Fibroblast of skin of scalp (primary cell): ENCODE results near the gene UBQLN3. TPM values are rescaled to one million over a fixed set of nuclear protein-coding genes. Genes with fewer than 3 reads are reported as not detected.

Experiments
- DNase-seq: peaks from one replicate; pipeline ENCODE4 v3.0.0-alpha.2; 2013
- polyA plus RNA-seq, 2 experiments: library from polyadenylated mRNA; unstranded; fragments of 120-200 nt; gene quantifications; one replicate each; pipeline ENCODE4 v1.2.1, GENCODE V29; 2013; ENCODE audit not compliant: insufficient read length in 2 of 2

Gene UBQLN3
- not detected for polyA plus RNA-seq (2013, experiment 1 of 2; ENCODE audit: insufficient read length)
- polyA plus RNA-seq (2013, experiment 2 of 2; ENCODE audit: insufficient read length), result not detected

GRCh38 chr11:5509803-5510202 is at the start of gene UBQLN3:
Gene UBQLN3, minus strand, starts transcription at chr11:5509957. Its CDS starts 399 bp downstream, at chr11:5509558.
- DNase-seq, result no peak

GRCh38 chr11:5557751-5558150 is 48.0 kb upstream of the UBQLN3 start:
- DNase-seq, result no peak

GRCh38 chr11:5556596-5557188 is 46.9 kb upstream of the UBQLN3 start:
- DNase-seq, result no peak

GRCh38 chr11:5553343-5553742 is 43.6 kb upstream of the UBQLN3 start:
- peak; percentile 4 for DNase-seq

- peak; percentile 87 for DNase-seq
These were observed 40.8 kb upstream of the UBQLN3 start for GRCh38 chr11:5550440-5551095.

- DNase-seq, result no peak
These were observed 38.7 kb upstream of the UBQLN3 start, which contains the start of gene OR52H1 for GRCh38 chr11:5548440-5548839. Gene OR52H1, minus strand, starts transcription at chr11:5548540. Its CDS starts 3,035 bp downstream, at chr11:5545505.

GRCh38 chr11:5547982-5548381 is 38.2 kb upstream of the UBQLN3 start:
- no peak for DNase-seq

GRCh38 chr11:5546457-5546856 is 36.7 kb upstream of the UBQLN3 start:
- DNase-seq, result peak; percentile 28

GRCh38 chr11:5541427-5541826 is 31.7 kb upstream of the UBQLN3 start:
- no peak for DNase-seq

- DNase-seq, result no peak
These were observed 26.7 kb upstream of the UBQLN3 start for GRCh38 chr11:5536482-5536881.

GRCh38 chr11:5534046-5534445 is 24.3 kb upstream of the UBQLN3 start:
- no peak for DNase-seq

- no peak for DNase-seq
These were observed 21.5 kb upstream of the UBQLN3 start for GRCh38 chr11:5531053-5531831.

- DNase-seq, result no peak
These were observed 18.7 kb upstream of the UBQLN3 start for GRCh38 chr11:5528495-5528894.

GRCh38 chr11:5527716-5528115 is 18.0 kb upstream of the UBQLN3 start:
- no peak for DNase-seq

- DNase-seq, result no peak
These were observed 15.0 kb upstream of the UBQLN3 start for GRCh38 chr11:5524756-5525155.

GRCh38 chr11:5522308-5522707 is 12.6 kb upstream of the UBQLN3 start:
- no peak for DNase-seq

GRCh38 chr11:5521540-5521939 is 11.8 kb upstream of the UBQLN3 start:
- DNase-seq, result no peak

GRCh38 chr11:5516599-5516998 is 6.8 kb upstream of the UBQLN3 start, which contains the start of gene UBQLNL:
Gene UBQLNL, minus strand, starts transcription at chr11:5516699. Its CDS starts 258 bp downstream, at chr11:5516441.
- DNase-seq, result no peak

- no peak for DNase-seq
These were observed 5.1 kb upstream of the UBQLN3 start for GRCh38 chr11:5514841-5515240.

GRCh38 chr11:5508605-5509004 is 1.2 kb downstream of the UBQLN3 start:
- DNase-seq, result no peak

GRCh38 chr11:5507933-5508305 is 1.8 kb downstream of the UBQLN3 start:
- DNase-seq, result no peak

- DNase-seq, result no peak
These were observed 2.4 kb downstream of the UBQLN3 start for GRCh38 chr11:5507177-5507932.
